WERI-Rb-1 (cell line): Measurements from ENCODE around the gene AKR7A2.
"Not testable (repeated sequence)": the region's sequence is repeated elsewhere in the genome, so short reads cannot be mapped to it uniquely, and the experiment has no call there.

ENCODE experiments used
- DNase-seq: peaks from one replicate; pipeline ENCODE4 v3.0.0-alpha.2; 2020
- H3K27ac ChIP-seq: fragments of 250-450 bp; sonication (Bioruptor Pico); 2 replicates; pipeline ENCODE4 v1.5.1; 2020; ENCODE audit warnings: mild to moderate bottlenecking, moderate library complexity
- H3K27me3 ChIP-seq: fragments of 250-450 bp; sonication (Bioruptor Pico); 2 replicates; pipeline ENCODE4 v1.5.1; 2021; ENCODE audit warnings: mild to moderate bottlenecking, low read depth, moderate library complexity; ENCODE audit not compliant: insufficient read depth, severe bottlenecking
- H3K36me3 ChIP-seq: fragments of 250-450 bp; sonication (Bioruptor Pico); 2 replicates; pipeline ENCODE4 v1.5.1; 2020; ENCODE audit warnings: mild to moderate bottlenecking, moderate library complexity
- H3K4me3 ChIP-seq: 2 replicates; pipeline ENCODE4 v1.5.1; 2011; ENCODE audit warnings: low read depth, mild to moderate bottlenecking, control low read depth, low read length
- H3K9me3 ChIP-seq: fragments of 250-450 bp; sonication (Bioruptor Pico); 2 replicates; pipeline ENCODE4 v1.5.1; 2021; ENCODE audit warnings: mild to moderate bottlenecking, moderate library complexity; ENCODE audit not compliant: severe bottlenecking
- TF ChIP-seq, protein P1 (sequence below): IDR thresholded peaks from 2 replicates; pipeline ENCODE4 v1.5.1; 2011; ENCODE audit warnings: low read depth, mild to moderate bottlenecking, control low read depth, inconsistent platforms, low read length

Gene AKR7A2

DNA sequence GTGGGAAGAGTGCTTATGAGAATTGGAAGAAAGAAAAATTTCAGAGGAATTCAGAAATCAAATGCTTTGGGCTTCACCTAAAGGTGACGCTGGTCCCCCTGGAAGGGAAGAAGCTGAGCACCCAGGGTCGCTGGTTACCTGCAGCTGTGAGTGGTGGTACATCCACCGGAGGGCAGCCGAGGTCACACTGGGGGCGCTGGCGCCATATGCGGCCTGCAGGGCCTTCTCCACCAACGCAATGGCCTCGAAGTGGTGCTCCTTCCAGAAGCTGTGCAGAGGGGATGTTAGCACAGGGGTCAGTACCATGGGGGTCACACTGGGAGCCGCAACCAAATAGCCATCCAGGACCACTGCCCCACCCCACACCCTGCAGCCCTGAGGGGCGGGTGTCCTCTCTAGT is 6.1 kb downstream of the AKR7A2 start:
- H3K4me3 ChIP-seq: no peak overlapping the region
- no peak for DNase-seq
- H3K27ac ChIP-seq: no peak overlapping the region
- H3K36me3 ChIP-seq: peaks cover 73% of the 10 kb centered on the region
- H3K9me3 ChIP-seq: no peaks in the 10 kb centered on the region
- H3K27me3 ChIP-seq: no peaks in the 10 kb centered on the region
- TF ChIP-seq, protein P1, sequence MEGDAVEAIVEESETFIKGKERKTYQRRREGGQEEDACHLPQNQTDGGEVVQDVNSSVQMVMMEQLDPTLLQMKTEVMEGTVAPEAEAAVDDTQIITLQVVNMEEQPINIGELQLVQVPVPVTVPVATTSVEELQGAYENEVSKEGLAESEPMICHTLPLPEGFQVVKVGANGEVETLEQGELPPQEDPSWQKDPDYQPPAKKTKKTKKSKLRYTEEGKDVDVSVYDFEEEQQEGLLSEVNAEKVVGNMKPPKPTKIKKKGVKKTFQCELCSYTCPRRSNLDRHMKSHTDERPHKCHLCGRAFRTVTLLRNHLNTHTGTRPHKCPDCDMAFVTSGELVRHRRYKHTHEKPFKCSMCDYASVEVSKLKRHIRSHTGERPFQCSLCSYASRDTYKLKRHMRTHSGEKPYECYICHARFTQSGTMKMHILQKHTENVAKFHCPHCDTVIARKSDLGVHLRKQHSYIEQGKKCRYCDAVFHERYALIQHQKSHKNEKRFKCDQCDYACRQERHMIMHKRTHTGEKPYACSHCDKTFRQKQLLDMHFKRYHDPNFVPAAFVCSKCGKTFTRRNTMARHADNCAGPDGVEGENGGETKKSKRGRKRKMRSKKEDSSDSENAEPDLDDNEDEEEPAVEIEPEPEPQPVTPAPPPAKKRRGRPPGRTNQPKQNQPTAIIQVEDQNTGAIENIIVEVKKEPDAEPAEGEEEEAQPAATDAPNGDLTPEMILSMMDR: no peak

DNA sequence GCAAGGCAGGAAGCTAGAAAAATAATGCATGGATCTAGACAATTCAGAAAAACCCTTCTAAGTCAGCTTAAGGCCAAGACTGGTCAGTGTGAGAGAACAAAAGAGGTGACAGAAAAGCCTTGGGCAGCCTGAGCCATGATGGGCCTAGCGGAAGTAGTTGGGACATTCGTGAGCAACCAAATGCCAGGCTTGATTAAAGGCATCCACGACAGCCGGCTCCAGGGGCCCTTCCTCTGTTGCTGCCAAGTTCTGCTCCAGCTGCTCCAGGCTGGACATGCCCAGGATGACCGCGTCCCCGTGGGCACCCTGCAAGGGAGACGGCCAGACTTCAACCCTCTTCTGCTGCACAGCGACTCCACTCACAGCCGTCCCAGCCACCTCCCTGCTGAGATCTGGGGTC is 7.9 kb downstream of the AKR7A2 start:
- not testable (repeated sequence) for H3K9me3 ChIP-seq, DNase-seq, H3K27ac ChIP-seq, H3K27me3 ChIP-seq, H3K4me3 ChIP-seq
- H3K36me3 ChIP-seq: peaks cover 63% of the 10 kb centered on the region

DNA sequence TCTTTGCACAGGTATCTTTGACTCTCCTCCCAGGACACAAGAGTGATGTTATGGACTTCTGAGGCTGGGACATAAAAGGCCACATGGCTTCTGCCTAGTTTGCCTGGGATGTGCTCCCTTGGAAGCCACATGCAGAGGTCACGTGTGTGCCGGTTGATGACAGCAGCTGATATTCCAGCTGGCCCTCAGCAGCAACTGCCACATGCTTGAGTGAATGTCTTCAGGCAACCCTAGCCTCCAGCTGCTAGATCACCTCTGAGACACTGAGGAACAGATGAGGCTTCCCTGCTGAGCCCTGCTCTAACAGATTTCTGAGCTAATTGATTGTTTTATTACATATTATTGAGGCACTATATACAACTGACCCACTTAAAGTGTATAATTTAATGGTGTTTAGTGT is 11.7 kb downstream of the AKR7A2 start:
- TF ChIP-seq, protein P1: no peak
- H3K4me3 ChIP-seq: no peak overlapping the region
- peaks cover 4% of the 10 kb centered on the region for H3K9me3 ChIP-seq
- H3K36me3 ChIP-seq: peaks cover 33% of the 10 kb centered on the region
- no peak for DNase-seq
- H3K27ac ChIP-seq: no peak overlapping the region
- no peaks in the 10 kb centered on the region for H3K27me3 ChIP-seq

DNA sequence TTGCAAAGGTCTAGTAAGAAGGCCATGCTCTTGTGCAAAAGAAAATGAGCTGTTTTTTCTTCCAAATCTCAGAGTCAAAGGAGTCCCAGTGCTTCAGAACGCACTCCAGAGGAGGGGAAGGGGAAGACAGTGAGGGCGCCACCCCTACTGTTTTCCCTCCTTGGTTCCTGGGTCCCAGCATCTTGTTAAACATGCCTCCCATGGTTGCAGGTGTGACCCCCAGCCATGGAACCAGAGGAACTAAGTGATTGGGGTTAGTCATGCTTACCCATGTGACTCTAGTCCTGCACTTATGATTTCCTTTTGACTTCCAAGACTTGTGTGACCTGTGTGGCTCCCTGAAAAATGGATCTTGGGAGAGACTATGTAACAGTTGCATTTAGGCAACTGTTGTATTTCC is 17.3 kb downstream of the AKR7A2 start:
- H3K27ac ChIP-seq: no peak overlapping the region
- peaks cover 21% of the 10 kb centered on the region for H3K36me3 ChIP-seq

DNA sequence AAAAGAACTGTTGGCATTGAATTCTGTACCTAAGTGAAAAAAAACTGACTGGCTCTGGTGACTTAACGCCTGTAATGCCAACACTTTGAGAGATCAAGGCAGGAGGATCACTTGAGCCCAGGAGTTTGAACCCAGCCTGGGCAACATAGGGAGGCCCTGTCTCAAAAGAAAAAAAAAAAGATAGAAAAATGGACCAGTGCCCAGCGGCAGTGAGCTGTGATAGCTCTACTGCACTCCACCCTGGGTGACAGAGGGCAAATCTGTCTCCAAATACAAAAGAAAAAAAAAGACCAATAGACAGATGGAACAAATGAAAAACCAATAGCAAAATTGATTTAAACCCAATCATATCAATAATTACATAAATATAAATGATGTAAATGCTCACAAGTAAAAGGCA is 22.7 kb downstream of the AKR7A2 start:
- Histone ChIP-seq H3K27ac (no peak overlapping the region), H3K27me3 (no peaks in the 10 kb centered on the region), H3K4me3 (no peak overlapping the region), H3K9me3 (peaks cover 4% of the 10 kb centered on the region), H3K36me3 (peaks cover 5% of the 10 kb centered on the region; the same call in 1 of the 2 replicates)
- TF ChIP-seq, protein P1: no peak
- no peak for DNase-seq

More for the DNA sequence above, 17.3 kb downstream of the AKR7A2 start:
- Histone ChIP-seq H3K27me3 (no peaks in the 10 kb centered on the region), H3K9me3 (peaks cover 18% of the 10 kb centered on the region), H3K4me3 (no peak overlapping the region)
- no peak for DNase-seq
- TF ChIP-seq, protein P1: no peak

DNA sequence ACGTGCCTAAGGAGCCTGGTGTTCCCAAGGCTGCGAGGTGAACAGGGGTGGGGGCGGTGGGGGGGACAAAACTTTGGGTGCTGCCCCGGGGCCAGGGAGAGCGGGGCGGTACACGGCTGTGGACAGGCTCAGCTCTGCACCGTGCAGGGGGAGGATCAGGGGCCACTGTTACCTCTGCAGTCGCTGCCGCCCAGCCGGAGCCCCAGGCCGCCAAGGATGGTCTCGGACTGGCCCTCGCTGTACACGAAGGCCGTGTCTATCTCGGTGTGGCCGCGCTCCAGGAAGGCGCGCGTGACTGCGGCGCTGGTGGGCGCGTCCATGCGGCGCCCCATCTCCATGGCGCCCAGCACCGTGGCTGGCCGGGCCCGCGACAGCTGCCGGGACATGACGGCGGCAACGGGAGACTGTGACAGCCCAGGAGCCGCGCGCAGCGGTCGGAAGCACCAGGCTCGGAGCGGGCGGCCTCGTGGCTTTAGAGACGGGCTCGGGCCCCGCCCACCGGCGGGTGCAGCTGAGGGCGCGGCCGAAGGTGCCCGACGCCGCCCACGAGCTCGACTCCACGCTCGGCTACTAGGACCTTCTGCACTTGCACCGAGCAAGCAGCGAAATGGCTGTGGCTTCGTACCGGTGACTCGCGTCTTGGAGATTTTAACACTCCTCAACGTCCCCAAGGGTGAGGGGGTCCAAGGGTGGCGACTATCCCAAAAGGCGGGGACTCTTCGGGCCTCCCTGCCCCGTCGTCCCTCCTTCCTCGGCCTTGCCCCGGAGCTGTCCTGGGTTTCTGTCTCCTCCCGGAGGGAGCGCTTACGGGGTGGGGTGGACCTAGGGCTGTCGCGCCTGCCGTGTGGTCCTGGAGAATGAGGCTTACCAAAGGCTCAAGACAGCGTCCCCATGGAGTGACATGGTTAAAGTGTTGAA is 23.4 kb downstream of the AKR7A2 start, which contains the start of gene AKR7A3:
AKR7A3 (minus strand) TSS at position 447 of the 918 bp plus-strand sequence; CDS start at position 386, 61 bp downstream.
- not testable (repeated sequence) for H3K4me3 ChIP-seq, H3K36me3 ChIP-seq, H3K27ac ChIP-seq, DNase-seq, H3K27me3 ChIP-seq, H3K9me3 ChIP-seq
